OCI-LY1 (cell line): ENCODE results near the gene TNNT3.
A peak's percentile ranks its signal among the peaks of the same experiment; 100 is the strongest.

ENCODE experiments used
- H2AFZ ChIP-seq: fragments of 200-600 bp; sonication (generic), shearing (Covaris generic); 2 replicates; pipeline ENCODE4 v1.6.0; 2014; ENCODE audit warnings: antibody characterized with exemption, mild to moderate bottlenecking, low read length
- H3F3A ChIP-seq: fragments of 200-600 bp; sonication (generic), shearing (Covaris generic); 2 replicates; pipeline ENCODE4 v1.6.0; 2014; ENCODE audit warnings: mild to moderate bottlenecking, antibody characterized with exemption, low read length, moderate library complexity; ENCODE audit not compliant: insufficient read depth
- H3K27ac ChIP-seq: fragments of 200-600 bp; sonication (generic); 2 replicates; pipeline ENCODE4 v1.5.1; 2014; ENCODE audit warnings: low read length, mixed run types, mild to moderate bottlenecking, low read depth; ENCODE audit not compliant: poor library complexity, severe bottlenecking
- H3K27me3 ChIP-seq: fragments of 200-600 bp; sonication (generic); 2 replicates; pipeline ENCODE4 v1.6.0; 2014; ENCODE audit warnings: antibody characterized with exemption, mild to moderate bottlenecking, low read length, moderate library complexity; ENCODE audit not compliant: insufficient read depth
- H3K36me3 ChIP-seq: fragments of 200-600 bp; sonication (generic); 2 replicates; pipeline ENCODE4 v1.6.1; 2014; ENCODE audit warnings: mild to moderate bottlenecking, antibody characterized with exemption, low read length, moderate library complexity, mixed read lengths; ENCODE audit not compliant: insufficient read depth
- H3K4me1 ChIP-seq: fragments of 200-600 bp; sonication (generic); 2 replicates; pipeline ENCODE4 v1.5.1; 2014; ENCODE audit warnings: mild to moderate bottlenecking, low read length, moderate library complexity; ENCODE audit not compliant: insufficient read depth, severe bottlenecking
- H3K4me2 ChIP-seq: fragments of 200-600 bp; sonication (generic), shearing (Covaris generic); 2 replicates; pipeline ENCODE4 v1.6.1; 2014; ENCODE audit warnings: low read length
- H3K4me3 ChIP-seq: fragments of 200-600 bp; sonication (generic); 2 replicates; pipeline ENCODE4 v1.5.1; 2014; ENCODE audit warnings: low read length, low read depth, mild to moderate bottlenecking, mixed read lengths; ENCODE audit not compliant: poor library complexity, severe bottlenecking
- H3K79me2 ChIP-seq: fragments of 200-600 bp; shearing (Covaris generic); 2 replicates; pipeline ENCODE4 v1.6.1; 2016; ENCODE audit warnings: mixed run types, low read length, mixed read lengths; ENCODE audit not compliant: insufficient read depth
- H3K9ac ChIP-seq: fragments of 200-600 bp; sonication (generic), shearing (Covaris generic); 2 replicates; pipeline ENCODE4 v1.6.1; 2014; ENCODE audit warnings: mild to moderate bottlenecking, low read length, mixed read lengths
- H3K9me2 ChIP-seq: fragments of 200-600 bp; sonication (generic), shearing (Covaris generic); 2 replicates; pipeline ENCODE4 v1.6.1; 2014; ENCODE audit warnings: low read depth, mild to moderate bottlenecking, low read length, mixed read lengths
- H3K9me3 ChIP-seq: fragments of 200-600 bp; shearing (Covaris generic); 2 replicates; pipeline ENCODE4 v1.6.1; 2014; ENCODE audit warnings: low read length, mixed read lengths
- H4K20me1 ChIP-seq: fragments of 200-600 bp; sonication (generic), shearing (Covaris generic); 2 replicates; pipeline ENCODE4 v1.6.0; 2016; ENCODE audit warnings: mild to moderate bottlenecking, low read length; ENCODE audit not compliant: insufficient read depth
- CTCF ChIP-seq: fragments of 200-600 bp; sonication (generic), shearing (Covaris generic); IDR thresholded peaks from 2 replicates; pipeline ENCODE4 v1.5.1; 2017; ENCODE audit warnings: mild to moderate bottlenecking, antibody characterized with exemption, low read length, moderate library complexity, mixed read lengths
- EZH2 ChIP-seq: fragments of 200-600 bp; sonication (generic), shearing (Covaris generic); IDR thresholded peaks from 2 replicates; pipeline ENCODE4 v1.8.0; 2017; ENCODE audit warnings: borderline replicate concordance, mixed run types, mild to moderate bottlenecking, antibody characterized with exemption, low read length, moderate library complexity, mixed read lengths

The TNNT3 gene

GRCh38 chr11:1879941-1880720, 39.4 kb upstream of the TNNT3 start:
- peaks cover 24% of the 10 kb centered on the region for H3K36me3 ChIP-seq
- no peak overlapping the region for H3K4me2 ChIP-seq
- H3F3A ChIP-seq, result no peaks in the 10 kb centered on the region
- H3K27me3 ChIP-seq, result no peaks in the 10 kb centered on the region
- no peaks in the 10 kb centered on the region for H3K9me2 ChIP-seq
- H3K27ac ChIP-seq, result no peak overlapping the region
- H3K9ac ChIP-seq, result no peak overlapping the region
- TF ChIP-seq CTCF (no peak), EZH2 (no peak)
- H3K9me3 ChIP-seq, result no peaks in the 10 kb centered on the region
- H3K4me1 ChIP-seq, result peaks cover 7% of the 10 kb centered on the region
- no peaks in the 10 kb centered on the region for H4K20me1 ChIP-seq
- no peak overlapping the region for H2AFZ ChIP-seq
- no peak overlapping the region for H3K4me3 ChIP-seq
- H3K79me2 ChIP-seq, result no peaks in the 10 kb centered on the region

GRCh38 chr11:1880746-1881441, 38.6 kb upstream of the TNNT3 start:
- Histone ChIP-seq H3K4me3 (no peak overlapping the region), H3K9me2 (no peaks in the 10 kb centered on the region), H3K36me3 (peaks cover 32% of the 10 kb centered on the region), H4K20me1 (no peaks in the 10 kb centered on the region), H3K4me1 (peaks cover 7% of the 10 kb centered on the region), H3F3A (no peaks in the 10 kb centered on the region), H3K27me3 (no peaks in the 10 kb centered on the region), H3K4me2 (no peak overlapping the region), H3K27ac (no peak overlapping the region), H3K9ac (no peak overlapping the region), H2AFZ (no peak overlapping the region), H3K79me2 (no peaks in the 10 kb centered on the region), H3K9me3 (no peaks in the 10 kb centered on the region)
- TF ChIP-seq CTCF (no peak), EZH2 (no peak)

GRCh38 chr11:1881442-1882264, 37.9 kb upstream of the TNNT3 start:
- H3K4me2 ChIP-seq, result no peak overlapping the region
- no peaks in the 10 kb centered on the region for H4K20me1 ChIP-seq

More at GRCh38 chr11:1881442-1882264, 37.9 kb upstream of the TNNT3 start:
- Histone ChIP-seq H3K4me3 (no peak overlapping the region), H3K4me1 (peaks cover 7% of the 10 kb centered on the region), H3K9me2 (no peaks in the 10 kb centered on the region), H3K27ac (peak overlapping the region; percentile 20), H2AFZ (no peak overlapping the region), H3K27me3 (no peaks in the 10 kb centered on the region), H3F3A (no peaks in the 10 kb centered on the region), H3K79me2 (no peaks in the 10 kb centered on the region), H3K9me3 (no peaks in the 10 kb centered on the region), H3K36me3 (peaks cover 39% of the 10 kb centered on the region), H3K9ac (no peak overlapping the region)
- TF ChIP-seq CTCF, result no peak
- no peak for TF ChIP-seq EZH2
